Measurements from ENCODE around the gene IL18R1. TPM values are rescaled to one million over a fixed set of nuclear protein-coding genes. Genes with fewer than 3 reads are reported as not detected.

IL18R1 gene
- total RNA-seq, 1 experiment from 2014 or later = not detected

GRCh38 chr2:102391565-102391964 lies 36.0 kb downstream of the IL18R1 start:
- Histone ChIP-seq H3K9me3 (ENCODE audit: low read length) (no peaks in the 10 kb centered on the region), H3K4me2 (ENCODE audit: low read depth, low read length, poor library complexity, severe bottlenecking) (no peak overlapping the region), H3K79me2 (ENCODE audit: low read length) (no peaks in the 10 kb centered on the region), H3K27me3 (ENCODE audit: low read length) (no peaks in the 10 kb centered on the region), H3K9me2 (replicated peaks; ENCODE audit: insufficient read depth, low read length) (no peaks in the 10 kb centered on the region), H3K4me1 (ENCODE audit: low read length) (no peaks in the 10 kb centered on the region), H4K20me1 (ENCODE audit: insufficient read depth, low read depth, low read length) (no peaks in the 10 kb centered on the region), H3K27ac (ENCODE audit: low read length) (no peak overlapping the region), H3K9ac (ENCODE audit: low read length) (no peak overlapping the region), H3K36me3 (ENCODE audit: insufficient read depth, low read length) (no peaks in the 10 kb centered on the region), H2AFZ (ENCODE audit: low read length) (no peak overlapping the region), H3K4me3 (ENCODE audit: low read length) (no peak overlapping the region)
- no peak for DNase-seq

- no peaks in the 10 kb centered on the region for H3K27me3 ChIP-seq (ENCODE audit: low read length)
- no peaks in the 10 kb centered on the region for H4K20me1 ChIP-seq (ENCODE audit: insufficient read depth, low read depth, low read length)
- DNase-seq = no peak
- H3K4me3 ChIP-seq (ENCODE audit: low read length) = no peak overlapping the region
- no peaks in the 10 kb centered on the region for H3K36me3 ChIP-seq (ENCODE audit: insufficient read depth, low read length)
- H3K4me2 ChIP-seq (ENCODE audit: low read depth, low read length, poor library complexity, severe bottlenecking) = no peak overlapping the region
- H3K27ac ChIP-seq (ENCODE audit: low read length) = no peak overlapping the region
- no peaks in the 10 kb centered on the region for H3K79me2 ChIP-seq (ENCODE audit: low read length)
- H2AFZ ChIP-seq (ENCODE audit: low read length) = no peak overlapping the region
- no peaks in the 10 kb centered on the region for H3K4me1 ChIP-seq (ENCODE audit: low read length)
- H3K9ac ChIP-seq (ENCODE audit: low read length) = no peak overlapping the region
- H3K9me3 ChIP-seq (ENCODE audit: low read length) = no peaks in the 10 kb centered on the region
- no peaks in the 10 kb centered on the region for H3K9me2 ChIP-seq (replicated peaks; ENCODE audit: insufficient read depth, low read length)
Observed at GRCh38 chr2:102392096-102392495, 36.5 kb downstream of the IL18R1 start.

- Histone ChIP-seq H3K9me3 (ENCODE audit: low read length) (no peaks in the 10 kb centered on the region), H3K9me2 (replicated peaks; ENCODE audit: insufficient read depth, low read length) (no peaks in the 10 kb centered on the region), H3K27me3 (ENCODE audit: low read length) (no peaks in the 10 kb centered on the region), H3K4me1 (ENCODE audit: low read length) (no peaks in the 10 kb centered on the region), H3K27ac (ENCODE audit: low read length) (no peak overlapping the region), H3K79me2 (ENCODE audit: low read length) (no peaks in the 10 kb centered on the region), H3K36me3 (ENCODE audit: insufficient read depth, low read length) (no peaks in the 10 kb centered on the region), H4K20me1 (ENCODE audit: insufficient read depth, low read depth, low read length) (no peaks in the 10 kb centered on the region), H3K9ac (ENCODE audit: low read length) (no peak overlapping the region), H2AFZ (ENCODE audit: low read length) (no peak overlapping the region), H3K4me3 (ENCODE audit: low read length) (no peak overlapping the region), H3K4me2 (ENCODE audit: low read depth, low read length, poor library complexity, severe bottlenecking) (no peak overlapping the region)
- DNase-seq = no peak
Observed at GRCh38 chr2:102392942-102393341, 37.3 kb downstream of the IL18R1 start.

GRCh38 chr2:102396012-102396411 lies 40.4 kb downstream of the IL18R1 start:
- Histone ChIP-seq H3K4me3 (ENCODE audit: low read length) (no peak overlapping the region), H4K20me1 (ENCODE audit: insufficient read depth, low read depth, low read length) (no peaks in the 10 kb centered on the region), H3K27me3 (ENCODE audit: low read length) (no peaks in the 10 kb centered on the region), H3K9me2 (replicated peaks; ENCODE audit: insufficient read depth, low read length) (no peaks in the 10 kb centered on the region), H3K79me2 (ENCODE audit: low read length) (no peaks in the 10 kb centered on the region), H3K9ac (ENCODE audit: low read length) (no peak overlapping the region), H3K27ac (ENCODE audit: low read length) (no peak overlapping the region), H3K9me3 (ENCODE audit: low read length) (no peaks in the 10 kb centered on the region), H2AFZ (ENCODE audit: low read length) (no peak overlapping the region), H3K4me1 (ENCODE audit: low read length) (no peaks in the 10 kb centered on the region), H3K4me2 (ENCODE audit: low read depth, low read length, poor library complexity, severe bottlenecking) (no peak overlapping the region), H3K36me3 (ENCODE audit: insufficient read depth, low read length) (no peaks in the 10 kb centered on the region)
- no peak for DNase-seq

GRCh38 chr2:102397209-102397608 lies 41.6 kb downstream of the IL18R1 start:
- Histone ChIP-seq H3K9ac (ENCODE audit: low read length) (no peak overlapping the region), H2AFZ (ENCODE audit: low read length) (no peak overlapping the region), H4K20me1 (ENCODE audit: insufficient read depth, low read depth, low read length) (no peaks in the 10 kb centered on the region), H3K4me2 (ENCODE audit: low read depth, low read length, poor library complexity, severe bottlenecking) (no peak overlapping the region), H3K27ac (ENCODE audit: low read length) (no peak overlapping the region), H3K9me2 (replicated peaks; ENCODE audit: insufficient read depth, low read length) (no peaks in the 10 kb centered on the region), H3K4me1 (ENCODE audit: low read length) (no peaks in the 10 kb centered on the region), H3K27me3 (ENCODE audit: low read length) (no peaks in the 10 kb centered on the region), H3K36me3 (ENCODE audit: insufficient read depth, low read length) (no peaks in the 10 kb centered on the region), H3K4me3 (ENCODE audit: low read length) (no peak overlapping the region), H3K9me3 (ENCODE audit: low read length) (no peaks in the 10 kb centered on the region), H3K79me2 (ENCODE audit: low read length) (no peaks in the 10 kb centered on the region)
- DNase-seq = no peak

GRCh38 chr2:102399499-102400141 lies 44.0 kb downstream of the IL18R1 start:
- Histone ChIP-seq H3K9me2 (replicated peaks; ENCODE audit: insufficient read depth, low read length) (no peaks in the 10 kb centered on the region), H4K20me1 (ENCODE audit: insufficient read depth, low read depth, low read length) (no peaks in the 10 kb centered on the region), H3K27ac (ENCODE audit: low read length) (no peak overlapping the region), H3K36me3 (ENCODE audit: insufficient read depth, low read length) (no peaks in the 10 kb centered on the region), H3K4me1 (ENCODE audit: low read length) (no peaks in the 10 kb centered on the region), H3K9ac (ENCODE audit: low read length) (no peak overlapping the region), H3K4me2 (ENCODE audit: low read depth, low read length, poor library complexity, severe bottlenecking) (no peak overlapping the region), H3K79me2 (ENCODE audit: low read length) (no peaks in the 10 kb centered on the region), H2AFZ (ENCODE audit: low read length) (no peak overlapping the region), H3K9me3 (ENCODE audit: low read length) (no peaks in the 10 kb centered on the region), H3K27me3 (ENCODE audit: low read length) (no peaks in the 10 kb centered on the region), H3K4me3 (ENCODE audit: low read length) (no peak overlapping the region)
- no peak for DNase-seq

- Histone ChIP-seq H2AFZ (ENCODE audit: low read length) (no peak overlapping the region), H3K4me1 (ENCODE audit: low read length) (no peaks in the 10 kb centered on the region), H3K79me2 (ENCODE audit: low read length) (no peaks in the 10 kb centered on the region), H3K9me3 (ENCODE audit: low read length) (no peaks in the 10 kb centered on the region), H3K9me2 (replicated peaks; ENCODE audit: insufficient read depth, low read length) (no peaks in the 10 kb centered on the region), H3K4me3 (ENCODE audit: low read length) (no peak overlapping the region), H3K27me3 (ENCODE audit: low read length) (no peaks in the 10 kb centered on the region), H3K4me2 (ENCODE audit: low read depth, low read length, poor library complexity, severe bottlenecking) (no peak overlapping the region), H3K36me3 (ENCODE audit: insufficient read depth, low read length) (no peaks in the 10 kb centered on the region), H4K20me1 (ENCODE audit: insufficient read depth, low read depth, low read length) (no peaks in the 10 kb centered on the region), H3K27ac (ENCODE audit: low read length) (no peak overlapping the region), H3K9ac (ENCODE audit: low read length) (no peak overlapping the region)
- no peak for DNase-seq
Observed at GRCh38 chr2:102401456-102401855, 45.9 kb downstream of the IL18R1 start.

- Histone ChIP-seq H3K4me3 (ENCODE audit: low read length) (no peak overlapping the region), H3K4me1 (ENCODE audit: low read length) (no peaks in the 10 kb centered on the region), H3K27ac (ENCODE audit: low read length) (no peak overlapping the region), H4K20me1 (ENCODE audit: insufficient read depth, low read depth, low read length) (no peaks in the 10 kb centered on the region), H3K4me2 (ENCODE audit: low read depth, low read length, poor library complexity, severe bottlenecking) (no peak overlapping the region), H3K36me3 (ENCODE audit: insufficient read depth, low read length) (no peaks in the 10 kb centered on the region), H3K9ac (ENCODE audit: low read length) (no peak overlapping the region), H3K27me3 (ENCODE audit: low read length) (no peaks in the 10 kb centered on the region), H3K9me3 (ENCODE audit: low read length) (no peaks in the 10 kb centered on the region), H2AFZ (ENCODE audit: low read length) (no peak overlapping the region), H3K79me2 (ENCODE audit: low read length) (no peaks in the 10 kb centered on the region), H3K9me2 (replicated peaks; ENCODE audit: insufficient read depth, low read length) (no peaks in the 10 kb centered on the region)
- no peak for DNase-seq
Observed at GRCh38 chr2:102401865-102402264, 46.3 kb downstream of the IL18R1 start.
